HEK293 (cell line): ENCODE measurements around the gene AGFG1.

Experiments used
- CTCF ChIA-PET: fragments of 350-600 bp; formaldehyde crosslinking; extraction: SDS; loops from one replicate; lab custom pipeline; 2021; ENCODE audit warnings: antibody characterized with exemption; lab: Yijun Ruan, JAX
- POLR2A ChIA-PET: fragments of 300-600 bp; formaldehyde crosslinking; extraction: SDS; loops from one replicate; lab custom pipeline; 2020; ENCODE audit warnings: antibody characterized with exemption, inconsistent platforms; lab: Yijun Ruan, JAX
- H3K27ac ChIP-seq: fragments of 200-500 bp; sonication (Bioruptor generic); 2 replicates; pipeline ENCODE4 v1.5.1; 2014; ENCODE audit warnings: low read depth, low read length, control low read depth, inconsistent platforms; ENCODE audit errors: extremely low read depth
- H3K36me3 ChIP-seq, 2 experiments: fragments of 200-500 bp in 1 of 2; sonication (Bioruptor generic) in 1 of 2; 1 replicate in 1 of 2; 2 replicates in 1 of 2; pipeline ENCODE4 v1.5.1; 2014 to 2017; ENCODE audit warnings: inconsistent platforms in 2 of 2, low read length in 2 of 2; ENCODE audit not compliant: control insufficient read depth in 2 of 2, insufficient read depth in 1 of 2
- H3K4me1 ChIP-seq: fragments of 200-500 bp; sonication (Bioruptor generic); 2 replicates; pipeline ENCODE4 v1.5.1; 2014; ENCODE audit warnings: mild to moderate bottlenecking, low read length, inconsistent platforms; ENCODE audit not compliant: control insufficient read depth, insufficient read depth
- H3K4me3 ChIP-seq: 2 replicates; pipeline ENCODE4 v1.5.1; 2011; ENCODE audit warnings: low read depth, mild to moderate bottlenecking, control low read depth, low read length, moderate library complexity
- H3K9me3 ChIP-seq: fragments of 200-500 bp; sonication (Bioruptor generic); 2 replicates; pipeline ENCODE4 v1.5.1; 2014; ENCODE audit warnings: low read depth, low read length, inconsistent platforms; ENCODE audit not compliant: control insufficient read depth, insufficient read depth
- EGR2 ChIP-seq: fragments of 450-650 bp; formaldehyde crosslinking; IDR thresholded peaks from 2 replicates; pipeline ENCODE4 v1.5.1; 2016; ENCODE audit warnings: low read depth, missing biosample characterization, missing genetic modification characterization
- GFI1B ChIP-seq: fragments of 450-650 bp; formaldehyde crosslinking; IDR thresholded peaks from 2 replicates; pipeline ENCODE4 v1.5.1; 2016; ENCODE audit warnings: missing biosample characterization, missing genetic modification characterization
- KLF8 ChIP-seq: fragments of 450-650 bp; formaldehyde crosslinking; IDR thresholded peaks from 2 replicates; pipeline ENCODE4 v1.5.1; 2016; ENCODE audit warnings: missing biosample characterization, missing genetic modification characterization
- OVOL3 ChIP-seq: fragments of 450-650 bp; formaldehyde crosslinking; IDR thresholded peaks from 2 replicates; pipeline ENCODE4 v1.5.1; 2016; ENCODE audit warnings: missing biosample characterization, missing genetic modification characterization
- ZNF157 ChIP-seq: fragments of 450-650 bp; formaldehyde crosslinking; IDR thresholded peaks from 2 replicates; pipeline ENCODE4 v1.5.1; 2016; ENCODE audit warnings: missing biosample characterization, missing genetic modification characterization
- ZNF184 ChIP-seq: fragments of 450-650 bp; IDR thresholded peaks from 2 replicates; pipeline ENCODE4 v1.5.1; 2018; ENCODE audit warnings: missing biosample characterization, mild to moderate bottlenecking, missing genetic modification characterization
- ZNF223 ChIP-seq: fragments of 450-650 bp; formaldehyde crosslinking; IDR thresholded peaks from 2 replicates; pipeline ENCODE4 v1.5.1; 2016; ENCODE audit warnings: missing biosample characterization, missing genetic modification characterization
- ZNF426 ChIP-seq: fragments of 450-650 bp; formaldehyde crosslinking; IDR thresholded peaks from 2 replicates; pipeline ENCODE4 v1.5.1; 2017; ENCODE audit warnings: missing biosample characterization, missing genetic modification characterization, mild to moderate bottlenecking, inconsistent platforms, moderate library complexity
- ZNF48 ChIP-seq: fragments of 450-650 bp; formaldehyde crosslinking; IDR thresholded peaks from 2 replicates; pipeline ENCODE4 v1.5.1; 2016; ENCODE audit warnings: missing biosample characterization, missing genetic modification characterization
- ZNF521 ChIP-seq: fragments of 450-650 bp; formaldehyde crosslinking; IDR thresholded peaks from 2 replicates; pipeline ENCODE4 v1.5.1; 2017; ENCODE audit warnings: missing biosample characterization, mild to moderate bottlenecking, missing genetic modification characterization
- ZNF555 ChIP-seq: fragments of 450-650 bp; formaldehyde crosslinking; conservative IDR thresholded peaks from 2 replicates; pipeline ENCODE4 v1.5.1; 2017; ENCODE audit warnings: missing biosample characterization, mild to moderate bottlenecking, missing genetic modification characterization, inconsistent platforms
- ZNF626 ChIP-seq: fragments of 450-650 bp; sonication (Bioruptor Pico); formaldehyde crosslinking; IDR thresholded peaks from 2 replicates; pipeline ENCODE4 v1.5.1; 2018; ENCODE audit warnings: missing biosample characterization, missing genetic modification characterization, inconsistent platforms
- ZXDB ChIP-seq: fragments of 450-650 bp; formaldehyde crosslinking; IDR thresholded peaks from 2 replicates; pipeline ENCODE4 v1.5.1; 2016; ENCODE audit warnings: missing biosample characterization, missing genetic modification characterization
- TF ChIP-seq, protein P1 (sequence below): fragments of 450-650 bp; formaldehyde crosslinking; IDR thresholded peaks from 2 replicates; pipeline ENCODE4 v1.5.1; 2016; ENCODE audit warnings: missing biosample characterization, missing genetic modification characterization
- TF ChIP-seq, protein P2 (sequence below): fragments of 450-650 bp; IDR thresholded peaks from 2 replicates; pipeline ENCODE4 v1.5.1; 2018; ENCODE audit warnings: missing biosample characterization, missing genetic modification characterization
- TF ChIP-seq, protein P3 (sequence below): fragments of 450-650 bp; formaldehyde crosslinking; IDR thresholded peaks from 2 replicates; pipeline ENCODE4 v1.5.1; 2016; ENCODE audit warnings: missing biosample characterization, missing genetic modification characterization
- TF ChIP-seq, protein P4 (sequence below): fragments of 450-650 bp; formaldehyde crosslinking; IDR thresholded peaks from 2 replicates; pipeline ENCODE4 v1.5.0; 2017; ENCODE audit warnings: missing biosample characterization, missing genetic modification characterization, borderline replicate concordance
- TF ChIP-seq, protein P5 (sequence below): fragments of 450-650 bp; formaldehyde crosslinking; IDR thresholded peaks from 2 replicates; pipeline ENCODE4 v1.5.1; 2016; ENCODE audit warnings: missing biosample characterization, missing genetic modification characterization
- TF ChIP-seq, protein P6 (sequence below): fragments of 450-650 bp; formaldehyde crosslinking; conservative IDR thresholded peaks from 2 replicates; pipeline ENCODE4 v1.5.1; 2016; ENCODE audit warnings: low read depth, missing biosample characterization, missing genetic modification characterization
- TF ChIP-seq, protein P7 (sequence below): fragments of 450-650 bp; formaldehyde crosslinking; IDR thresholded peaks from 2 replicates; pipeline ENCODE4 v1.5.1; 2016; ENCODE audit warnings: missing biosample characterization, missing genetic modification characterization

The AGFG1 gene

DNA sequence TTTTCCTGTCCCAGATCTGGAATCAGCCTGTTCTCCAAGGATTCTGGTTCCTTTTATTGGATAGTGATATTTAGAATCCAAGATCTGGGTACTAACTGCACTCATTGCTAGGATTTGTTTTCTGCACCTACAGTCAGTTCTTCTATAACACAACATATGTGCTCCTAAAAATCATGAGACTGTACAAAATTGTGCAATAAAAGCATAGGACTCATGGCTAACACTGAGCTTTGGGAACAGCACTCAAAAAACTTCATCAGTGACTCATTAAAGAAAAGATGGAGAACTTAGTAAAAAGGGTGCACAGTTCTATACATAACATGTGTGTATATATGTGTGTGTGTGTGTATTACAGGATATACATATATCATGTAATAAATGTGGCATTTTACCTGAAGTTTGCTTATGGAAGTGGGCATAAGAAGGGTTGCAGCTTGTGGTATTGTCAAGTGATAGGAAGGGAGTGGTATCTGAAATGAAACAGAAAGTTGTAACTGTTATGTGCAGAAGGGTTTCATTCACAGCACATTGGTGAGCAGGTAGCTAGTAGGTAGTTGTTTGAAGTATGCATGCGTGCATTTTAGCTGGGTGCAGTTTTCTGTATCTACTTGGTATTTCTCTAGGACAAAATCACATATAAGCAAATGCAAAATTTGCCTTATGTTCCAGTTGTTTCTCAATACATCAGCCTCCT is 120.9 kb downstream of the AGFG1 start (continued):
- TF ChIP-seq, protein P1, sequence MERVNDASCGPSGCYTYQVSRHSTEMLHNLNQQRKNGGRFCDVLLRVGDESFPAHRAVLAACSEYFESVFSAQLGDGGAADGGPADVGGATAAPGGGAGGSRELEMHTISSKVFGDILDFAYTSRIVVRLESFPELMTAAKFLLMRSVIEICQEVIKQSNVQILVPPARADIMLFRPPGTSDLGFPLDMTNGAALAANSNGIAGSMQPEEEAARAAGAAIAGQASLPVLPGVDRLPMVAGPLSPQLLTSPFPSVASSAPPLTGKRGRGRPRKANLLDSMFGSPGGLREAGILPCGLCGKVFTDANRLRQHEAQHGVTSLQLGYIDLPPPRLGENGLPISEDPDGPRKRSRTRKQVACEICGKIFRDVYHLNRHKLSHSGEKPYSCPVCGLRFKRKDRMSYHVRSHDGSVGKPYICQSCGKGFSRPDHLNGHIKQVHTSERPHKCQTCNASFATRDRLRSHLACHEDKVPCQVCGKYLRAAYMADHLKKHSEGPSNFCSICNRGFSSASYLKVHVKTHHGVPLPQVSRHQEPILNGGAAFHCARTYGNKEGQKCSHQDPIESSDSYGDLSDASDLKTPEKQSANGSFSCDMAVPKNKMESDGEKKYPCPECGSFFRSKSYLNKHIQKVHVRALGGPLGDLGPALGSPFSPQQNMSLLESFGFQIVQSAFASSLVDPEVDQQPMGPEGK, result no peak
- TF ChIP-seq ZNF626 (no peak), ZNF223 (tag by site-specific recombination) (no peak)

DNA sequence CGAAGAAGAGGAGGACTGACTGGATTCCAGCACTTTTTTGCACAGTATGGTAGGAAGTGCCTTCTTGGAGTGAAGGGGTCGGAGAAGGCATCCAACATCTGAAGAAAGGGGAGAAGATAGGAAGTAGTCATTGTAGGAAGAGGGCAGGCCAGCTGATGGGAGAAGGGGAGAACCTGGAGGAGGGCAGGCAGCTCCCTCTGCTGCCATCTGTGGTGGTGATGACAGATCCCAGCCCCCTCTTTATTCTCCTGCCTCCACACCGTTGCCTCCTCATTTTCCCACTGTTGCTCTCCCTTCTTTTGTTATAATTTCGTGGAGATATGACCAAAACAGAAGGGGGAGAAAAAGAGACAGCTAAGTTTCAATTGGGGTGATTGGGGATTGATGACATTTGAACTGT is 123.8 kb downstream of the AGFG1 start:
- CTCF ChIA-PET, result interaction anchor here (0.6 kb wide), 1 partner anchor 63 kb away, joined by 3 read pairs; no protein-coding TSS in a partner anchor
- TF ChIP-seq EGR2 (no peak), ZNF157 (tag by site-specific recombination) (no peak), GFI1B (tag by site-specific recombination) (no peak), ZNF555 (tag by site-specific recombination) (no peak), ZNF521 (tag by site-specific recombination) (no peak), ZXDB (tag by site-specific recombination) (no peak), ZNF184 (no peak), OVOL3 (tag by site-specific recombination) (no peak), ZNF48 (no peak), ZNF426 (no peak), KLF8 (tag by site-specific recombination) (no peak)
- TF ChIP-seq, protein P2, sequence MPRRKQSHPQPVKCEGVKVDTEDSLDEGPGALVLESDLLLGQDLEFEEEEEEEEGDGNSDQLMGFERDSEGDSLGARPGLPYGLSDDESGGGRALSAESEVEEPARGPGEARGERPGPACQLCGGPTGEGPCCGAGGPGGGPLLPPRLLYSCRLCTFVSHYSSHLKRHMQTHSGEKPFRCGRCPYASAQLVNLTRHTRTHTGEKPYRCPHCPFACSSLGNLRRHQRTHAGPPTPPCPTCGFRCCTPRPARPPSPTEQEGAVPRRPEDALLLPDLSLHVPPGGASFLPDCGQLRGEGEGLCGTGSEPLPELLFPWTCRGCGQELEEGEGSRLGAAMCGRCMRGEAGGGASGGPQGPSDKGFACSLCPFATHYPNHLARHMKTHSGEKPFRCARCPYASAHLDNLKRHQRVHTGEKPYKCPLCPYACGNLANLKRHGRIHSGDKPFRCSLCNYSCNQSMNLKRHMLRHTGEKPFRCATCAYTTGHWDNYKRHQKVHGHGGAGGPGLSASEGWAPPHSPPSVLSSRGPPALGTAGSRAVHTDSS, result no peak
- TF ChIP-seq, protein P3, sequence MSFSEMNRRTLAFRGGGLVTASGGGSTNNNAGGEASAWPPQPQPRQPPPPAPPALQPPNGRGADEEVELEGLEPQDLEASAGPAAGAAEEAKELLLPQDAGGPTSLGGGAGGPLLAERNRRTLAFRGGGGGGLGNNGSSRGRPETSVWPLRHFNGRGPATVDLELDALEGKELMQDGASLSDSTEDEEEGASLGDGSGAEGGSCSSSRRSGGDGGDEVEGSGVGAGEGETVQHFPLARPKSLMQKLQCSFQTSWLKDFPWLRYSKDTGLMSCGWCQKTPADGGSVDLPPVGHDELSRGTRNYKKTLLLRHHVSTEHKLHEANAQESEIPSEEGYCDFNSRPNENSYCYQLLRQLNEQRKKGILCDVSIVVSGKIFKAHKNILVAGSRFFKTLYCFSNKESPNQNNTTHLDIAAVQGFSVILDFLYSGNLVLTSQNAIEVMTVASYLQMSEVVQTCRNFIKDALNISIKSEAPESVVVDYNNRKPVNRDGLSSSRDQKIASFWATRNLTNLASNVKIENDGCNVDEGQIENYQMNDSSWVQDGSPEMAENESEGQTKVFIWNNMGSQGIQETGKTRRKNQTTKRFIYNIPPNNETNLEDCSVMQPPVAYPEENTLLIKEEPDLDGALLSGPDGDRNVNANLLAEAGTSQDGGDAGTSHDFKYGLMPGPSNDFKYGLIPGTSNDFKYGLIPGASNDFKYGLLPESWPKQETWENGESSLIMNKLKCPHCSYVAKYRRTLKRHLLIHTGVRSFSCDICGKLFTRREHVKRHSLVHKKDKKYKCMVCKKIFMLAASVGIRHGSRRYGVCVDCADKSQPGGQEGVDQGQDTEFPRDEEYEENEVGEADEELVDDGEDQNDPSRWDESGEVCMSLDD, result no peak
- TF ChIP-seq, protein P4, sequence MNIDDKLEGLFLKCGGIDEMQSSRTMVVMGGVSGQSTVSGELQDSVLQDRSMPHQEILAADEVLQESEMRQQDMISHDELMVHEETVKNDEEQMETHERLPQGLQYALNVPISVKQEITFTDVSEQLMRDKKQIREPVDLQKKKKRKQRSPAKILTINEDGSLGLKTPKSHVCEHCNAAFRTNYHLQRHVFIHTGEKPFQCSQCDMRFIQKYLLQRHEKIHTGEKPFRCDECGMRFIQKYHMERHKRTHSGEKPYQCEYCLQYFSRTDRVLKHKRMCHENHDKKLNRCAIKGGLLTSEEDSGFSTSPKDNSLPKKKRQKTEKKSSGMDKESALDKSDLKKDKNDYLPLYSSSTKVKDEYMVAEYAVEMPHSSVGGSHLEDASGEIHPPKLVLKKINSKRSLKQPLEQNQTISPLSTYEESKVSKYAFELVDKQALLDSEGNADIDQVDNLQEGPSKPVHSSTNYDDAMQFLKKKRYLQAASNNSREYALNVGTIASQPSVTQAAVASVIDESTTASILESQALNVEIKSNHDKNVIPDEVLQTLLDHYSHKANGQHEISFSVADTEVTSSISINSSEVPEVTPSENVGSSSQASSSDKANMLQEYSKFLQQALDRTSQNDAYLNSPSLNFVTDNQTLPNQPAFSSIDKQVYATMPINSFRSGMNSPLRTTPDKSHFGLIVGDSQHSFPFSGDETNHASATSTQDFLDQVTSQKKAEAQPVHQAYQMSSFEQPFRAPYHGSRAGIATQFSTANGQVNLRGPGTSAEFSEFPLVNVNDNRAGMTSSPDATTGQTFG (tag by site-specific recombination), result no peak
- TF ChIP-seq, protein P5, sequence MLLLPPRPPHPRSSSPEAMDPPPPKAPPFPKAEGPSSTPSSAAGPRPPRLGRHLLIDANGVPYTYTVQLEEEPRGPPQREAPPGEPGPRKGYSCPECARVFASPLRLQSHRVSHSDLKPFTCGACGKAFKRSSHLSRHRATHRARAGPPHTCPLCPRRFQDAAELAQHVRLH (tag by site-specific recombination), result no peak
- TF ChIP-seq, protein P6, sequence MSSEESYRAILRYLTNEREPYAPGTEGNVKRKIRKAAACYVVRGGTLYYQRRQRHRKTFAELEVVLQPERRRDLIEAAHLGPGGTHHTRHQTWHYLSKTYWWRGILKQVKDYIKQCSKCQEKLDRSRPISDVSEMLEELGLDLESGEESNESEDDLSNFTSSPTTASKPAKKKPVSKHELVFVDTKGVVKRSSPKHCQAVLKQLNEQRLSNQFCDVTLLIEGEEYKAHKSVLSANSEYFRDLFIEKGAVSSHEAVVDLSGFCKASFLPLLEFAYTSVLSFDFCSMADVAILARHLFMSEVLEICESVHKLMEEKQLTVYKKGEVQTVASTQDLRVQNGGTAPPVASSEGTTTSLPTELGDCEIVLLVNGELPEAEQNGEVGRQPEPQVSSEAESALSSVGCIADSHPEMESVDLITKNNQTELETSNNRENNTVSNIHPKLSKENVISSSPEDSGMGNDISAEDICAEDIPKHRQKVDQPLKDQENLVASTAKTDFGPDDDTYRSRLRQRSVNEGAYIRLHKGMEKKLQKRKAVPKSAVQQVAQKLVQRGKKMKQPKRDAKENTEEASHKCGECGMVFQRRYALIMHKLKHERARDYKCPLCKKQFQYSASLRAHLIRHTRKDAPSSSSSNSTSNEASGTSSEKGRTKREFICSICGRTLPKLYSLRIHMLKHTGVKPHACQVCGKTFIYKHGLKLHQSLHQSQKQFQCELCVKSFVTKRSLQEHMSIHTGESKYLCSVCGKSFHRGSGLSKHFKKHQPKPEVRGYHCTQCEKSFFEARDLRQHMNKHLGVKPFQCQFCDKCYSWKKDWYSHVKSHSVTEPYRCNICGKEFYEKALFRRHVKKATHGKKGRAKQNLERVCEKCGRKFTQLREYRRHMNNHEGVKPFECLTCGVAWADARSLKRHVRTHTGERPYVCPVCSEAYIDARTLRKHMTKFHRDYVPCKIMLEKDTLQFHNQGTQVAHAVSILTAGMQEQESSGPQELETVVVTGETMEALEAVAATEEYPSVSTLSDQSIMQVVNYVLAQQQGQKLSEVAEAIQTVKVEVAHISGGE (tag by site-specific recombination), result no peak
- TF ChIP-seq, protein P7, sequence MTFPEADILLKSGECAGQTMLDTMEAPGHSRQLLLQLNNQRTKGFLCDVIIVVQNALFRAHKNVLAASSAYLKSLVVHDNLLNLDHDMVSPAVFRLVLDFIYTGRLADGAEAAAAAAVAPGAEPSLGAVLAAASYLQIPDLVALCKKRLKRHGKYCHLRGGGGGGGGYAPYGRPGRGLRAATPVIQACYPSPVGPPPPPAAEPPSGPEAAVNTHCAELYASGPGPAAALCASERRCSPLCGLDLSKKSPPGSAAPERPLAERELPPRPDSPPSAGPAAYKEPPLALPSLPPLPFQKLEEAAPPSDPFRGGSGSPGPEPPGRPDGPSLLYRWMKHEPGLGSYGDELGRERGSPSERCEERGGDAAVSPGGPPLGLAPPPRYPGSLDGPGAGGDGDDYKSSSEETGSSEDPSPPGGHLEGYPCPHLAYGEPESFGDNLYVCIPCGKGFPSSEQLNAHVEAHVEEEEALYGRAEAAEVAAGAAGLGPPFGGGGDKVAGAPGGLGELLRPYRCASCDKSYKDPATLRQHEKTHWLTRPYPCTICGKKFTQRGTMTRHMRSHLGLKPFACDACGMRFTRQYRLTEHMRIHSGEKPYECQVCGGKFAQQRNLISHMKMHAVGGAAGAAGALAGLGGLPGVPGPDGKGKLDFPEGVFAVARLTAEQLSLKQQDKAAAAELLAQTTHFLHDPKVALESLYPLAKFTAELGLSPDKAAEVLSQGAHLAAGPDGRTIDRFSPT (tag by site-specific recombination), result no peak
- H3K27ac ChIP-seq, result no peak overlapping the region
- H3K36me3 ChIP-seq, result no peaks in the 10 kb centered on the region
- H3K4me3 ChIP-seq, result no peak overlapping the region
- no peaks in the 10 kb centered on the region for H3K4me1 ChIP-seq
- POLR2A ChIA-PET, result no interaction called here
- H3K9me3 ChIP-seq, result no peaks in the 10 kb centered on the region
